ENCODE data around the gene CNTN1.

Gene CNTN1

GRCh38 chr12:40970320-40970907 is 278.2 kb downstream of the CNTN1 start:
- no peak for DNase-seq (ENCODE audit: low spot score)

GRCh38 chr12:40971911-40972310 is 279.7 kb downstream of the CNTN1 start:
- DNase-seq (ENCODE audit: low spot score), result no peak

- no peak for DNase-seq (ENCODE audit: low spot score)
These were observed 284.3 kb downstream of the CNTN1 start for GRCh38 chr12:40976546-40976945.

GRCh38 chr12:40980427-40980961 is 288.3 kb downstream of the CNTN1 start:
- no peak for DNase-seq (ENCODE audit: low spot score)

GRCh38 chr12:40986001-40986400 is 293.8 kb downstream of the CNTN1 start:
- DNase-seq (ENCODE audit: low spot score), result no peak

- DNase-seq (ENCODE audit: low spot score), result no peak
These were observed 296.1 kb downstream of the CNTN1 start for GRCh38 chr12:40988355-40988754.

GRCh38 chr12:40988824-40989223 is 296.6 kb downstream of the CNTN1 start:
- DNase-seq (ENCODE audit: low spot score), result no peak

GRCh38 chr12:40989785-40990184 is 297.5 kb downstream of the CNTN1 start:
- DNase-seq (ENCODE audit: low spot score), result no peak

- no peak for DNase-seq (ENCODE audit: low spot score)
These were observed 299.9 kb downstream of the CNTN1 start for GRCh38 chr12:40992158-40992557.

GRCh38 chr12:40992674-40993073 is 300.4 kb downstream of the CNTN1 start:
- no peak for DNase-seq (ENCODE audit: low spot score)

GRCh38 chr12:40993158-40993557 is 300.9 kb downstream of the CNTN1 start:
- DNase-seq (ENCODE audit: low spot score), result no peak

- DNase-seq (ENCODE audit: low spot score), result no peak
These were observed 303.9 kb downstream of the CNTN1 start for GRCh38 chr12:40996091-40996490.

GRCh38 chr12:40999210-40999609 is 307.0 kb downstream of the CNTN1 start:
- DNase-seq (ENCODE audit: low spot score), result no peak

GRCh38 chr12:41008472-41008871 is 316.2 kb downstream of the CNTN1 start:
- DNase-seq (ENCODE audit: low spot score), result no peak

- DNase-seq (ENCODE audit: low spot score), result no peak
These were observed 319.7 kb downstream of the CNTN1 start for GRCh38 chr12:41011939-41012338.

- DNase-seq (ENCODE audit: low spot score), result no peak
These were observed 321.8 kb downstream of the CNTN1 start for GRCh38 chr12:41013881-41014642.

- no peak for DNase-seq (ENCODE audit: low spot score)
These were observed 322.4 kb downstream of the CNTN1 start for GRCh38 chr12:41014643-41015020.

- no peak for DNase-seq (ENCODE audit: low spot score)
These were observed 325.8 kb downstream of the CNTN1 start for GRCh38 chr12:41018010-41018409.

- DNase-seq (ENCODE audit: low spot score), result no peak
These were observed 327.2 kb downstream of the CNTN1 start for GRCh38 chr12:41019461-41019860.

- DNase-seq (ENCODE audit: low spot score), result no peak
These were observed 331.6 kb downstream of the CNTN1 start for GRCh38 chr12:41023836-41024235.

- no peak for DNase-seq (ENCODE audit: low spot score)
These were observed 333.9 kb downstream of the CNTN1 start for GRCh38 chr12:41026151-41026550.

GRCh38 chr12:41032386-41032785 is 340.1 kb downstream of the CNTN1 start:
- no peak for DNase-seq (ENCODE audit: low spot score)

- DNase-seq (ENCODE audit: low spot score), result no peak
These were observed 342.4 kb downstream of the CNTN1 start for GRCh38 chr12:41034686-41035085.

- DNase-seq (ENCODE audit: low spot score), result no peak
These were observed 347.2 kb downstream of the CNTN1 start for GRCh38 chr12:41039461-41039860.
